OCI-LY3 (cell line): ENCODE results near the gene PRPF40B.
"Not testable (repeated sequence)": the region's sequence is repeated elsewhere in the genome, so short reads cannot be mapped to it uniquely, and the experiment has no call there.

Experiments
- H2AFZ ChIP-seq: fragments of 200-600, 300-600 bp; shearing (Covaris generic); 2 replicates; pipeline ENCODE4 v1.6.0; 2014; ENCODE audit warnings: antibody characterized with exemption, low read depth, low read length
- H3K27ac ChIP-seq: fragments of 200-600, 300-600 bp; sonication (generic); 2 replicates; pipeline ENCODE4 v1.5.1; 2014; ENCODE audit warnings: mild to moderate bottlenecking, low read length, moderate library complexity, mixed read lengths
- H3K27me3 ChIP-seq: fragments of 200-600, 300-600 bp; sonication (generic); 2 replicates; pipeline ENCODE4 v1.6.1; 2014; ENCODE audit warnings: low read depth, low read length, mixed read lengths
- H3K36me3 ChIP-seq: fragments of 200-600, 300-600 bp; sonication (generic); replicated peaks from 2 replicates; pipeline ENCODE3; 2014; ENCODE audit warnings: low read depth, low read length, mixed read lengths
- H3K4me1 ChIP-seq: fragments of 300-600, 200-600 bp; sonication (generic); 2 replicates; pipeline ENCODE4 v1.6.1; 2014; ENCODE audit warnings: low read length, mixed read lengths
- H3K4me2 ChIP-seq: fragments of 200-600, 300-600 bp; sonication (generic); 2 replicates; pipeline ENCODE4 v1.6.1; 2014; ENCODE audit warnings: low read length, mixed read lengths
- H3K4me3 ChIP-seq: fragments of 300-600, 200-600 bp; sonication (generic); 2 replicates; pipeline ENCODE4 v1.5.1; 2014; ENCODE audit warnings: antibody characterized with exemption, mild to moderate bottlenecking, low read length, moderate library complexity
- H3K79me2 ChIP-seq: fragments of 300-600, 200-600 bp; shearing (Covaris generic); 2 replicates; pipeline ENCODE4 v1.6.1; 2014; ENCODE audit warnings: mild to moderate bottlenecking, low read length, mixed read lengths
- H3K9ac ChIP-seq: fragments of 300-600, 200-600 bp; shearing (Covaris generic); 2 replicates; pipeline ENCODE4 v1.6.0; 2014; ENCODE audit warnings: mild to moderate bottlenecking, low read length, moderate library complexity
- H3K9me3 ChIP-seq: fragments of 200-600, 300-600 bp; shearing (Covaris generic); 2 replicates; pipeline ENCODE4 v1.6.1; 2014; ENCODE audit warnings: low read length, mixed read lengths; ENCODE audit not compliant: insufficient read depth
- H4K20me1 ChIP-seq: fragments of 200-600, 300-600 bp; sonication (generic); 2 replicates; pipeline ENCODE4 v1.6.1; 2016; ENCODE audit warnings: low read length, mixed read lengths; ENCODE audit not compliant: insufficient read depth
- CTCF ChIP-seq: fragments of 200-600, 300-600 bp; sonication (generic); IDR thresholded peaks from 2 replicates; pipeline ENCODE4 v1.5.1; 2014; ENCODE audit warnings: antibody characterized with exemption, low read length, low read depth
- EZH2phosphoT487 ChIP-seq: fragments of 200-600 bp; shearing (Covaris generic); IDR thresholded peaks from 2 replicates; pipeline ENCODE4 v1.6.1; 2018; ENCODE audit warnings: antibody characterized with exemption, mixed run types, low read depth

PRPF40B gene

GRCh38 chr12:49599961-49600360 lies 23.4 kb upstream of the PRPF40B start:
- Histone ChIP-seq H3K27ac (no peak overlapping the region), H3K79me2 (no peaks in the 10 kb centered on the region), H3K4me2 (no peak overlapping the region)

GRCh38 chr12:49603721-49604120 lies 19.6 kb upstream of the PRPF40B start:
- Histone ChIP-seq H3K9me3 (no peaks in the 10 kb centered on the region), H4K20me1 (no peaks in the 10 kb centered on the region), H2AFZ (no peak overlapping the region), H3K79me2 (no peaks in the 10 kb centered on the region), H3K27ac (no peak overlapping the region), H3K4me2 (no peak overlapping the region), H3K4me3 (no peak overlapping the region), H3K4me1 (no peaks in the 10 kb centered on the region), H3K36me3 (no peaks in the 10 kb centered on the region), H3K9ac (no peak overlapping the region), H3K27me3 (no peaks in the 10 kb centered on the region)
- no peak for TF ChIP-seq CTCF
- no peak for TF ChIP-seq EZH2phosphoT487

More at GRCh38 chr12:49599961-49600360, 23.4 kb upstream of the PRPF40B start:
- no peaks in the 10 kb centered on the region for H3K9me3 ChIP-seq
- H3K27me3 ChIP-seq, result no peaks in the 10 kb centered on the region
- no peak overlapping the region for H2AFZ ChIP-seq
- TF ChIP-seq EZH2phosphoT487 (no peak), CTCF (no peak)
- H3K36me3 ChIP-seq, result no peaks in the 10 kb centered on the region
- no peak overlapping the region for H3K4me3 ChIP-seq
- H3K4me1 ChIP-seq, result no peaks in the 10 kb centered on the region
- H3K9ac ChIP-seq, result no peak overlapping the region
- no peaks in the 10 kb centered on the region for H4K20me1 ChIP-seq

- Histone ChIP-seq H3K9me3 (no peaks in the 10 kb centered on the region), H3K36me3 (no peaks in the 10 kb centered on the region), H3K27me3 (no peaks in the 10 kb centered on the region), H3K4me3 (no peak overlapping the region), H3K27ac (no peak overlapping the region), H3K79me2 (no peaks in the 10 kb centered on the region), H3K9ac (no peak overlapping the region), H3K4me1 (no peaks in the 10 kb centered on the region), H2AFZ (no peak overlapping the region), H4K20me1 (no peaks in the 10 kb centered on the region), H3K4me2 (no peak overlapping the region)
- TF ChIP-seq EZH2phosphoT487 (no peak), CTCF (no peak)
Measured at GRCh38 chr12:49604856-49605255, 18.5 kb upstream of the PRPF40B start.

GRCh38 chr12:49605539-49605938 lies 17.8 kb upstream of the PRPF40B start, which contains the start of gene FAM186B:
TSS of gene FAM186B (minus strand) at chr12:49605639. CDS start at chr12:49605477, 162 bp downstream.
- not testable (repeated sequence) for H3K79me2 ChIP-seq, H3K27ac ChIP-seq, H3K4me2 ChIP-seq, H3K4me3 ChIP-seq, H3K36me3 ChIP-seq, H3K9ac ChIP-seq, H4K20me1 ChIP-seq, H3K27me3 ChIP-seq, H3K4me1 ChIP-seq, H3K9me3 ChIP-seq, H2AFZ ChIP-seq
